Lower leg skin (tissue), 3 donors: ENCODE measurements around the gene TOP3B.

Experiments used
- CTCF ChIP-seq, 3 donors: fragments of 450-650 bp; IDR thresholded peaks; one replicate each; pipeline ENCODE4 v1.5.1; 2016; ENCODE audit warnings: antibody characterized with exemption in 3 of 3, mild to moderate bottlenecking in 3 of 3, moderate library complexity in 2 of 3
- POLR2A ChIP-seq, 2 donors: fragments of 450-650 bp; IDR thresholded peaks; one replicate each; pipeline ENCODE4 v1.6.1; 2016 to 2017; ENCODE audit warnings: antibody characterized with exemption in 2 of 2, mild to moderate bottlenecking in 1 of 2, moderate library complexity in 1 of 2

GRCh38 chr22:21963790-21964211 lies 18.8 kb downstream of the TOP3B start:
- TF ChIP-seq POLR2A (IDR thresholded peaks at IDR 0.05), result no peak
- TF ChIP-seq CTCF (IDR thresholded peaks at IDR 0.05), result no peak
